ENCODE results near the gene RABL2A.

RABL2A gene

GRCh38 chr2:113675875-113676274 lies 48.8 kb downstream of the RABL2A start:
- no peaks in the 10 kb centered on the region for H3K27me3 ChIP-seq (ENCODE audit: control insufficient read depth, low read length)
- no peaks in the 10 kb centered on the region for H3F3A ChIP-seq (ENCODE audit: control insufficient read depth, insufficient read depth)
- no peaks in the 10 kb centered on the region for H4K20me1 ChIP-seq (ENCODE audit: control insufficient read depth, insufficient read depth, low read depth, low read length)
- TF ChIP-seq EZH2phosphoT487 (IDR thresholded peaks at IDR 0.05; ENCODE audit: borderline replicate concordance, low read length), result no peak
- TF ChIP-seq CTCF (IDR thresholded peaks at IDR 0.05; ENCODE audit: low read depth, low read length, poor library complexity, severe bottlenecking), result no peak
- no peaks in the 10 kb centered on the region for H3K79me2 ChIP-seq (ENCODE audit: control insufficient read depth, low read length)
- no peaks in the 10 kb centered on the region for H3K36me3 ChIP-seq (ENCODE audit: control insufficient read depth, low read length)
- H3K4me2 ChIP-seq (ENCODE audit: low read length), result no peak overlapping the region
- H3K9me2 ChIP-seq (replicated peaks; ENCODE audit: control insufficient read depth, low read length), result no peaks in the 10 kb centered on the region
- no peak overlapping the region for H3K27ac ChIP-seq (ENCODE audit: low read depth, low read length)
- no peak overlapping the region for H3K4me3 ChIP-seq (ENCODE audit: low read length)
- H3K9me3 ChIP-seq (ENCODE audit: control insufficient read depth, insufficient read depth, low read length), result no peaks in the 10 kb centered on the region
- H3K4me1 ChIP-seq (ENCODE audit: control insufficient read depth, low read length), result no peaks in the 10 kb centered on the region

- no peak for TF ChIP-seq EZH2phosphoT487 (IDR thresholded peaks at IDR 0.05; ENCODE audit: borderline replicate concordance, low read length)
- TF ChIP-seq CTCF (IDR thresholded peaks at IDR 0.05; ENCODE audit: low read depth, low read length, poor library complexity, severe bottlenecking), result no peak
Measured at GRCh38 chr2:113676623-113677266, 49.7 kb downstream of the RABL2A start.

GRCh38 chr2:113677330-113677729 lies 50.3 kb downstream of the RABL2A start:
- H3K27ac ChIP-seq (ENCODE audit: low read depth, low read length), result no peak overlapping the region
- H3K36me3 ChIP-seq (ENCODE audit: control insufficient read depth, low read length), result no peaks in the 10 kb centered on the region
- H3K27me3 ChIP-seq (ENCODE audit: control insufficient read depth, low read length), result no peaks in the 10 kb centered on the region
- H4K20me1 ChIP-seq (ENCODE audit: control insufficient read depth, insufficient read depth, low read depth, low read length), result no peaks in the 10 kb centered on the region
- no peaks in the 10 kb centered on the region for H3F3A ChIP-seq (ENCODE audit: control insufficient read depth, insufficient read depth)
- no peaks in the 10 kb centered on the region for H3K79me2 ChIP-seq (ENCODE audit: control insufficient read depth, low read length)
- H3K4me3 ChIP-seq (ENCODE audit: low read length), result no peak overlapping the region
- no peaks in the 10 kb centered on the region for H3K4me1 ChIP-seq (ENCODE audit: control insufficient read depth, low read length)
- H3K9me2 ChIP-seq (replicated peaks; ENCODE audit: control insufficient read depth, low read length), result no peaks in the 10 kb centered on the region
- H3K4me2 ChIP-seq (ENCODE audit: low read length), result no peak overlapping the region
- TF ChIP-seq EZH2phosphoT487 (IDR thresholded peaks at IDR 0.05; ENCODE audit: borderline replicate concordance, low read length) (no peak), CTCF (IDR thresholded peaks at IDR 0.05; ENCODE audit: low read depth, low read length, poor library complexity, severe bottlenecking) (no peak)
- H3K9me3 ChIP-seq (ENCODE audit: control insufficient read depth, insufficient read depth, low read length), result no peaks in the 10 kb centered on the region

More at GRCh38 chr2:113676623-113677266, 49.7 kb downstream of the RABL2A start:
- Histone ChIP-seq H3K27ac (ENCODE audit: low read depth, low read length) (no peak overlapping the region), H3K4me1 (ENCODE audit: control insufficient read depth, low read length) (no peaks in the 10 kb centered on the region), H3K4me2 (ENCODE audit: low read length) (no peak overlapping the region), H4K20me1 (ENCODE audit: control insufficient read depth, insufficient read depth, low read depth, low read length) (no peaks in the 10 kb centered on the region), H3F3A (ENCODE audit: control insufficient read depth, insufficient read depth) (no peaks in the 10 kb centered on the region), H3K79me2 (ENCODE audit: control insufficient read depth, low read length) (no peaks in the 10 kb centered on the region), H3K4me3 (ENCODE audit: low read length) (no peak overlapping the region), H3K9me2 (replicated peaks; ENCODE audit: control insufficient read depth, low read length) (no peaks in the 10 kb centered on the region), H3K9me3 (ENCODE audit: control insufficient read depth, insufficient read depth, low read length) (no peaks in the 10 kb centered on the region), H3K27me3 (ENCODE audit: control insufficient read depth, low read length) (no peaks in the 10 kb centered on the region), H3K36me3 (ENCODE audit: control insufficient read depth, low read length) (no peaks in the 10 kb centered on the region)
